ENCODE results near the gene MAP2. TPM values are rescaled to one million over a fixed set of nuclear protein-coding genes. Genes with fewer than 3 reads are reported as not detected.

The MAP2 gene
- total RNA-seq, 1 donor, result 26.5 TPM

DNA sequence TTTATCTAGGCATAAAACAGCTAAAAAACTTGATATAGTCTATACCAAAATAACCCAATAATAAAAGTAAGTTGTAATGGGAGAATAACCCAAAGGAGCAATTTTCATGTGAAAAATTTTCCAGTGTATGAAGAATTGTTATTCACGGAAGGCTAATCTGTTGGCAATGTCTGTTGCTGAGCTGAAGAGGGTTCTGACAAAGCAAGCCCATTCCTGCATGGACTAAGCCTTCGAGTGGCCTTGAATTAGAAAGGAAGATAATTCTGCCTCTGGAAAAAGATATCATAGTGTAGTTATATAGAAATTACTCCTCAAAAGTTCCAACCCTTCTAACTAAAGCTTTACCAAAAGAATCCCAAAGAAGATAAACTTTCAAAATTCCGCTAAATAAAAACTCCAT lies 101.5 kb downstream of the MAP2 start:
- TF ChIP-seq, protein P1, sequence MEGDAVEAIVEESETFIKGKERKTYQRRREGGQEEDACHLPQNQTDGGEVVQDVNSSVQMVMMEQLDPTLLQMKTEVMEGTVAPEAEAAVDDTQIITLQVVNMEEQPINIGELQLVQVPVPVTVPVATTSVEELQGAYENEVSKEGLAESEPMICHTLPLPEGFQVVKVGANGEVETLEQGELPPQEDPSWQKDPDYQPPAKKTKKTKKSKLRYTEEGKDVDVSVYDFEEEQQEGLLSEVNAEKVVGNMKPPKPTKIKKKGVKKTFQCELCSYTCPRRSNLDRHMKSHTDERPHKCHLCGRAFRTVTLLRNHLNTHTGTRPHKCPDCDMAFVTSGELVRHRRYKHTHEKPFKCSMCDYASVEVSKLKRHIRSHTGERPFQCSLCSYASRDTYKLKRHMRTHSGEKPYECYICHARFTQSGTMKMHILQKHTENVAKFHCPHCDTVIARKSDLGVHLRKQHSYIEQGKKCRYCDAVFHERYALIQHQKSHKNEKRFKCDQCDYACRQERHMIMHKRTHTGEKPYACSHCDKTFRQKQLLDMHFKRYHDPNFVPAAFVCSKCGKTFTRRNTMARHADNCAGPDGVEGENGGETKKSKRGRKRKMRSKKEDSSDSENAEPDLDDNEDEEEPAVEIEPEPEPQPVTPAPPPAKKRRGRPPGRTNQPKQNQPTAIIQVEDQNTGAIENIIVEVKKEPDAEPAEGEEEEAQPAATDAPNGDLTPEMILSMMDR (IDR thresholded peaks at IDR 0.05; ENCODE audit: insufficient read depth, low read length), result no peak
- peak; percentile 40 for DNase-seq (ENCODE audit: low read depth)
- H3K4me3 ChIP-seq (ENCODE audit: low read depth, low read length), result peak overlapping the region; percentile 6

DNA sequence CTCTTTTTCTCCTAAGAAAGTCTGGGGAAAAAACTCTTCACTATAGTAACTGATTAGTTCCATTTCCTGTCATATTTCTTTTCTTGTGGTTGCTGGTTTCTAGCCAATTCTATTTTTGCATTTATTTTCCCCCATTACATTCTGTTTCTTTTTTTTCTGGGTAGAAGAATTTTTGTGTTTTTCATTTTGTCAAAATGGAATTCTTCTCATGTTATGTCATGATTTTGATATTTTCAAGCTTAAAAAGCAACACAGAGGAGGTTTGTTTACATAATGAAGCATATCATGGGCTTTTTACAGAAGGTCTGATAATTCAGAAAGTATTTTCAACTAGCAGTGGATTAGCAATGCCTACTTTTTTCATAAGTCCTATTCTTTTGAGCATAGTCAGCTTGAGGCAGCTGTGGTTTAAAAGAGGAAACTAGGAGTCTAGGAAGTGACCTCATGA lies 102.0 kb downstream of the MAP2 start:
- DNase-seq (ENCODE audit: low read depth), result peak; percentile 93
- H3K4me3 ChIP-seq (ENCODE audit: low read depth, low read length), result peak overlapping the region; percentile 42
- TF ChIP-seq, protein P1 (IDR thresholded peaks at IDR 0.05; ENCODE audit: insufficient read depth, low read length), result no peak

DNA sequence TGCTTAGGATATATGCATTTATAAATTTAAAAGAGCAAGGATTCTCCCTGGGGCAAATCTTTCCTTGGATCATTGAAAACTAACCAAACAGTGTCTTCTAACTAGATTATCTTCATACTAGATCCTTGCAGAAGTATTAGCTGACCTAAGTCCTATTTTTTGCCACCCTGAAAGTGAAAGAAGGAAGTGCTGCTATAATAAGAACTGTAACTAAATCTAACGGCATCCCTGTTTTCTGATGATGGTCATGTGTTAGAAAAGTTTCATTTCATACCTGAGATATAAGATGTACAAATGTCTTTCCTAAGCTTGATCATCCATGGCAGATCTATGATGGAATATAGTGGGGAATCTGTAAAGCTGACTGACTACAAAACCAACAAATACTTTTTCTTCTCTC lies 102.7 kb downstream of the MAP2 start:
- peak; percentile 42 for DNase-seq (ENCODE audit: low read depth)

DNA sequence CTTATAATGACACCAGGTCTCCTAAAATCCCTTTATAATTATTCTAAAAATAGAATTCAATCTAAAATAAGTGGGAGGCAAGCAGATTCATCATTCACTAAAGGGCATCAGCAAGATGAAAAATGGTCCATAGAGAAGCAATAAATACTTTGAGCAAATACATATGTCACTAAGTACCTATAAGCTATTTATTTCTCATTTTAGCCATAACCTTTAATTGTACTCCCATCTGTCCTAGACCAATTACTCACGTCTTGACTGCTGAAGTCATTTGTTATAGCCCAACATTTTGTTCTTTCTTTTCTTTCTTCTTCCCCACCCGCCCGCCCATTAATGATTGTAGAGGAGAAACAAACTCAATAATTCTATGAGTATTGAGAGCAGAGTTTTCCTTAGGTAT lies 105.7 kb downstream of the MAP2 start:
- TF ChIP-seq, protein P1 (IDR thresholded peaks at IDR 0.05; ENCODE audit: insufficient read depth, low read length), result no peak

More for the DNA sequence above, 102.7 kb downstream of the MAP2 start:
- H3K4me3 ChIP-seq (ENCODE audit: low read depth, low read length), result peak overlapping the region; percentile 42
- TF ChIP-seq, protein P1 (IDR thresholded peaks at IDR 0.05; ENCODE audit: insufficient read depth, low read length), result no peak

DNA sequence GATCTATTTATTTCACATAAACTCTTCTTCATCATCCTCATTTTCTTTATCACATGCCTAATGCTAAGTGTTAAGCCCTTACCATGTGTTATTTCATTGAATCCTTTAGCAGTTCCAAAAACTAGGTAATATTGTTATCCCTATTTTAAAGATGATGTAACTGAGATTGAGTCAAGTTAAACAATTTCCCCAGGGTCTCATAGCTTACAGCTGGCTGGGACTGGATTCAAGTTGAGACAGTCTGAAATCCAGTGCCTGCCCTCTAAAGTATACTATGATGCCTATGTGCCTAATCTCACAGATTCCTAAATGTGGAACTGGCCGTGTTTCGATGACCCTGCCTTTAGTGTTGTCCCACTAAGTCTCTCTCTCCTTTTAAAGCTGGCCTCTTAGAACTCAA lies 108.5 kb downstream of the MAP2 start:
- DNase-seq (ENCODE audit: low read depth), result no peak
- TF ChIP-seq, protein P1 (IDR thresholded peaks at IDR 0.05; ENCODE audit: insufficient read depth, low read length), result no peak

More for the DNA sequence above, 105.7 kb downstream of the MAP2 start:
- no peak for DNase-seq (ENCODE audit: low read depth)
- H3K4me3 ChIP-seq (ENCODE audit: low read depth, low read length), result no peak overlapping the region

DNA sequence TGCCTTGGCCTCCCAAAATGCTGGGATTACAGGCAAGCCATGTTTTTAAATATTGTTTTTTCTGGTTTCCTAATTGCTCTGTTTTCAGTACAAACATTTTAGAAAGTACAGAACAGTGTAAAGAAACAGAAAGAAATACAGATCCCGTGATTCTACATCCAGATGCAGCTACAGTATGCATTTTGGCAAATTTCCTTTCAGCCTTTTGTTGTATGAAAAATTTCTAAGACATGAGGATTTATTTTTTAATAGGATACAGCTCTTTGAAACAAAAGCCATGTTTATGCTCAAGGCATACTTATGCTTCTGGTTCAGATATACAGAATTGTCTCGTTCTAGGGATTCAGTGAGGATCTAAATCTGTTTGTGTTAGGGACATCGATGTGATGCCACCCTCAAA lies 109.5 kb downstream of the MAP2 start:
- TF ChIP-seq, protein P1 (IDR thresholded peaks at IDR 0.05; ENCODE audit: insufficient read depth, low read length), result no peak
- H3K4me3 ChIP-seq (ENCODE audit: low read depth, low read length), result no peak overlapping the region
- peak; percentile 37 for DNase-seq (ENCODE audit: low read depth)

More for the DNA sequence above, 108.5 kb downstream of the MAP2 start:
- H3K4me3 ChIP-seq (ENCODE audit: low read depth, low read length), result no peak overlapping the region

DNA sequence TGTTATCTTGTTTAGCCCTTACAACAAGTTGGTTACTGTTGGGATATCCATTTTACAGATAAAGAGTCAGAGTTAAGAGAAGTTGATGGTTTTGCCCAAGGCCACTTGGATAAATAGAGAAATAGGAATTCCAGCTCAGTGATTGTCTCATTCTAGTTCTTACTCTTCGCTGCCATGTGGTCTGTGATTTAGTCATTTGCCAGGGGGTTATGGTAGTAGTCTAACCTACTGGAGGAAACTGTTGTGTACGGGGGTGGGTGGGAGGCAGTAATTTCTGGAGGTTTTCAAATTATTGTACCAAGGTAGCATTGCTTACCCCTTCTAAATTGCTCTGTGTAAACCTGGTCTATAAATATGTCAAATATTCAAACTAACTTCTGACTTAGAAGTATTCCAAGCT lies 110.4 kb downstream of the MAP2 start:
- TF ChIP-seq, protein P1 (IDR thresholded peaks at IDR 0.05; ENCODE audit: insufficient read depth, low read length), result no peak
- no peak overlapping the region for H3K4me3 ChIP-seq (ENCODE audit: low read depth, low read length)
- no peak for DNase-seq (ENCODE audit: low read depth)
